ENCODE data around the gene ATP8A2. TPM values are rescaled to one million over a fixed set of nuclear protein-coding genes. Genes with fewer than 3 reads are reported as not detected.
"Not testable (repeated sequence)": the region's sequence is repeated elsewhere in the genome, so short reads cannot be mapped to it uniquely, and the experiment has no call there.

The ATP8A2 gene
- polyA plus RNA-seq (ENCODE audit: insufficient read length in 12 of 12): 1 to 10 TPM in 11 of 12 donors, not detected in 1; 1.3 to 3.3 (median 2.4) TPM
- long read RNA-seq, donor 1: 0 reads
- long read RNA-seq, donor 2: 0 reads
- long read RNA-seq, donor 3: 0 reads
- long read RNA-seq, donor 4: 0 reads
- long read RNA-seq, donor 5: 0 reads
- long read RNA-seq, donor 6: 0 reads
- long read RNA-seq, donor 7: 0 reads
- long read RNA-seq, donor 8: 0 reads
- long read RNA-seq, donor 9: 0 reads
- long read RNA-seq, donor 10: 0 reads
- long read RNA-seq, donor 11: 0 reads

DNA sequence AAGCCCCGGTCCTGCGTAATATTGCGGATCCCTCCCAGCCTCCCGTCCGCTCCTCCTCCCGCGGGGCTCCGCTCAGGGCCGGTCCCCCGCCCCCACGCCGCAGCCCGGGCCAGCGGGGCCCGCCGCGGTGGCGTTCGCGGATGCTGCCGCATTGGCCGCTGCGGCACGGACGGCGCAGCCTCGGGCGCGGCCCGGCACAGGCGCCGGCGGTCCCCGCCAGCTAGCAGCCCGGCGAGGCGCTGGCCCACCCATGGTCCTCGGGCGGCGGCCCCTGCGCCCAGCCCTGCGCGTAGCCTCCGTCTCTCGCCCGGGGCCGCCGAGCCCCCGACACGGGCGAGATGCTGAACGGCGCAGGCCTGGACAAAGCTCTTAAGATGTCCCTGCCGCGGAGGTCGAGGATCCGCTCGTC is at the start of gene ATP8A2:
TSS of gene ATP8A2 (plus strand) at position 100 of the 409 bp plus-strand sequence. CDS start at position 339, 239 bp downstream.
- DNase-seq: no peak

- no peak for DNase-seq
These were observed 47.7 kb upstream of the ATP8A2 start for GRCh38 chr13:25324100-25324499.

DNA sequence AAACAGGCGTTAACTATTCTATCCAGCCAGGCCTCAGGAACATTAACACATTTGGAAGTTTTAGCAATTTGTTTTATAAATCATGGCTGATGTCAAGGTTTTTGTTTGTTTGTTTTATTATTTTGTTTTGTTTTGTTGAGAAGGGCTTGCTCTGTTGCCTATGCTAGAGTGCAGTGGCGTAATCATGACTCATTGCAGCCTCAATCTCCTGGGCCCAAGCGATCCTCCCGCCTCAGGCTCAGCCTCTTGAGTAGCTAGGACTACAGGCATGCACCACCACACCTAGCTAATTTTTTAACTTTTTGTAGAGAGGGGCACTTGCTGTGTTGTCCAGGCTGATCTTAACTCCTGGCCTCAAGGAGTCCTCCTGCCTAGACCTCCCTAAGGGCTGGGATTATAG is 42.1 kb upstream of the ATP8A2 start:
- no peak for DNase-seq

DNA sequence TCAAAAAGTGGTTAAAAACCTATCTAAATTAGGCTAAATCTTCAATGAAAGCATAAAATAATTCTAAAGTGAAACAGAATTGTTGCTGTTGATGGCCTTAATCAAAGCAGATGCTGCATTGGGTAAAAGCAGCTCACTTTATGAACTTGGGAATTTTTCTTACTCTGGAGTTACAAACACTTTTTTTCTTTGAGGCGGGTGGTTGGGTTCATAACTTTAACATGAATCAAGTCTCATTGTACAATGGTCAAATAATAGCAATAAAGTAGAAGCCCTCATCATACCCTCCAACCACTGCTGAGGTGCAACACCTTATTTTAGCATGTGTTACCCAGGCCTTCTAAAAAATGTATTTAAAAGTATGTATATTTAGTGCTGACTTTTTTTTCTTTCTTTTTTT is 41.2 kb upstream of the ATP8A2 start:
- no peak for DNase-seq

DNA sequence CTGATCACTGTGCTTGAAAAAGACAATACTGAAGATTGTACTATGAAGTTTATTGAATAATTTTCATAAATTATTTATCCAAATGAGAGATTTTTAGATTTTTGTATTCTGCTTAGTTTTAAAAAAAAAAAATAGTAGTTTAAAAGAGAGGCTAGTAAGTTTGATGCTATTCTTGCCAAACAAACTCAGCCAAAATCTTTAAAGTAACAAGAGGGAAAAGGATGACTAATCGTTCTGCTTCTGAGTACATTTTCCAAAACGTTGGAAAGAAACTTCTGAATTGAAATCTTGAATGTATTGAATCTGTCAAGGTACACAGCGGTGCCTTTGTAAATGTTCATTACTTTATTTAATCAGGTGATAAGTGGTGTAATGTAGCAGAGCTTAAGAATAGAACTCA is 35.9 kb upstream of the ATP8A2 start:
- no peak for DNase-seq

DNA sequence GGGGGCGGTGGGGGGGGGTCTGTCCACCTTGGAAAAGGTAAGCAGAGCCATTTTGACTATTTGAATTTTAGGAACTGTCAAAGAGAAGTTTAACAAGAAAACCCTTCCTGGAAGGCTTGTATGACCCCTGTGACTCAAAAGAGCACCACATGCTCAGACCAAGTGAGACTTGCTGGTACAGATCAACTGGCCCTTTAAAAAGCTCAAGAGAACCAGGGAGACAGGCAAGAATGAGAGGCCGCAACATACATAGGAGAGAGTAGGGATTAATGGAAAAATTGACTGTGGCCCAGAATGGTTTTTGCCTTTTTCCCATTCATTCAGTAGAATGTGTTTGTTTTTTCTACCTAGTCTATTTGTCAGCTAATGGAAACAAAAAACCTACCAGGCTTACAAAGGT is 26.2 kb upstream of the ATP8A2 start:
- no peak for DNase-seq

DNA sequence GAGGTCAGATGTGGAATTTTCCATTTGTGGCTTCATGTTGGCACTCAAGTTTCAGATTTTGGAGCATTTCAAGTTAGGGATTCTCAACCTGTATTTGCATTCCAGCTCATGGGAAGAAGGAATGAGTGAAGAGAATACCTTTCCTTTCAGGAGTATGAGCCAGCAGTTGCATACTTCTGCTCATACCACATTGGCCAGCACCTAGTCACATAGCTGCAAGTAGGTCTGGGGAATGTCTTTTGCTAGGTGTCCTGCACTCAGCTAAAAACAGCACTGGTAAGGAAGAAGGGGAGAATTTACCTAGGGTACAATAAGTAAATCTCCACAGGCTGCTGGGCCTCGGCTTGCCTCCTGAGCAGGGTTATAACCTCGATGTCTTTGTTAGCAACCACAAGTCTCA is 24.6 kb upstream of the ATP8A2 start:
- no peak for DNase-seq

DNA sequence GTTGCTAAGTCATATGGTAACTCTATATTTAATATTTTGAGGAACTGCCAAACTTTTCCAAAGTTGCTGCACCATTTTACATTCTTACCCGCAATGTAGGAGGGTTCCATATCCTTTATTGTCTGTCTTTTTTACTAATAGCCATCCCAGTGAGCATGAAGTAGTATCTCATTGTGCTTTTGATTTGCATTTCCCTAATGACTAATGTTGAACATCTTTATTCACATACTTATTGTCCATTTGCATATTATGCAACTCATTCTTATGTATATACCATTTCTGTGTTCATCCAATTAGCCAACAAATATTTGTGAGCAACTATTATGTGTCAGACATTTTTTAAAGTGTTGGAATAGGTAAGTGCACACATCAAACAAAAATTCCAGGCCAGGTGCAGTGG is 20.4 kb upstream of the ATP8A2 start:
- DNase-seq: no peak

GRCh38 chr13:25352230-25352629 is 19.5 kb upstream of the ATP8A2 start:
- no peak for DNase-seq

GRCh38 chr13:25352806-25353205 is 19.0 kb upstream of the ATP8A2 start:
- no peak for DNase-seq

- no peak for DNase-seq
These were observed 18.4 kb upstream of the ATP8A2 start for GRCh38 chr13:25353344-25353743.

DNA sequence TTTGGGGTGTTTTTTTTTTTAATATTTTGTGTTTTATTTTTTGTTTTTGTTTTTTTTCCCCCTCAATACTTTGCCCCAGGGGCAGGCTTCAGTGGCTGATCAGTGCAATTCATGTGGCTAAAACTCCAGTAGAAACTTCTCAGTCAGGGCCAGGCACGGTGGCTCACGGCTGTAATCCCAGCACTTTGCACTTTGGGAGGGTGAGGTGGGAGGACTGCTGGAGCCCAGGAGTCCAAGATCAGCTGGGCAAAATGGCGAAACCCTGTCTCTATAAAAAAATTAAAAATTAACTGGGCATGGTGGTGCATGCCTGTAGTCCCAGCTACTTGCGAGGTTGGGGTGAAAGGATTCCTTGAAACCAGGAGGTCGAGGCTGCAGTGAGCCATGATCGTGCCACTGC is 17.4 kb upstream of the ATP8A2 start:
- DNase-seq: no peak

DNA sequence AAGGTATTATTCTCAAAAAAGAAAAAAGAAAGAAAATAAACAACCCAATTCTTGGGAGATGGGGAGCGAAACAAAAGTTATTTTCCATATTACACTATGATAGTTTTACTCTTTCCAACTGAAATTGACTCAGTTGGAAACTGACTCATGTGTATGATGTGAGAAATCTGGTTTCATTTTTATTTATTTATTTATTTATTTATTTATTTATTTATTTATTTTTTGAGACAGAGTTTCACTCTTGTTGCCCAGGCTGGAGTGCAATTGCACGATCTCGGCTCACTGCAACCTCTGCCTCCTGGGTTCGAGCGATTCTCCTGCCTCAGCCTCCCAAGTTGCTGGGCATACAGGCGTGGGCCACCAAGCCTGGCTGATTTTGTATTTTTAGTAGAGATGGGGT is 11.3 kb upstream of the ATP8A2 start:
- not testable (repeated sequence) for DNase-seq

GRCh38 chr13:25365720-25366235 is 6.0 kb upstream of the ATP8A2 start:
- DNase-seq: no peak

DNA sequence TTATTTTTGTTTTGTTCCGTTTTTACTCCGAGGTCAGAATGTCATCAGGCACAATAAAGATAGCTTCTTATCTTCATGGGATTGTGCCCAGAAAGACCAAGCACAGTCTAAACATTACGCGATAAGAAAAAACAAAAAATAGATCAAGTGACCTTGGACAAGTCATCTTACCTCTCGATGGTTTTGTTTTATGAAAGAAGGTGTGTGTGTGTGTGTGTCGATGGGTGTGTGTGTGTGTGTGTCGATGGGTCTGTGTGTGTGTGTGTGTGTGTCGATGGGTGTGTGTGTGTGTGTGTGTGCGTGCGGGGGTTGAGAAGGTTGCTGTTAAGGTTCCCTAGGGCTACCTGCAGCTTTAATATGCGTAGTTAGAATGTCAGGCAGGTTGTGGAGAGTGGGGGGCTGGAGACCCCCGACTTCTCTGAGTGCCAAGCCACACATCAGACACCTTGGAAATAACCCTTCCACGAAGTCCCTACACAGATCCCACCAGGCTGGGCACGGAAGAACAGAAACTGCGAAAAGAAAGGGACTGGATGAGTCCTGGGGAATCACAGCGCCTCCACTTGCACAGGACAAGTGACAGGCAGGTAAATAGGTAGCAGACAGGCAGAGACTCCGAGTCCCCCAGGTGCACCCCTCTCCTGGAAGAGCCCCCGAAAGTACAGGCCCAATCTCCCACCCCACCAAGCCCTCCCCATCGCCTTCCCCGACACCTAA is 458 bp upstream of the ATP8A2 start:
- DNase-seq: no peak

DNA sequence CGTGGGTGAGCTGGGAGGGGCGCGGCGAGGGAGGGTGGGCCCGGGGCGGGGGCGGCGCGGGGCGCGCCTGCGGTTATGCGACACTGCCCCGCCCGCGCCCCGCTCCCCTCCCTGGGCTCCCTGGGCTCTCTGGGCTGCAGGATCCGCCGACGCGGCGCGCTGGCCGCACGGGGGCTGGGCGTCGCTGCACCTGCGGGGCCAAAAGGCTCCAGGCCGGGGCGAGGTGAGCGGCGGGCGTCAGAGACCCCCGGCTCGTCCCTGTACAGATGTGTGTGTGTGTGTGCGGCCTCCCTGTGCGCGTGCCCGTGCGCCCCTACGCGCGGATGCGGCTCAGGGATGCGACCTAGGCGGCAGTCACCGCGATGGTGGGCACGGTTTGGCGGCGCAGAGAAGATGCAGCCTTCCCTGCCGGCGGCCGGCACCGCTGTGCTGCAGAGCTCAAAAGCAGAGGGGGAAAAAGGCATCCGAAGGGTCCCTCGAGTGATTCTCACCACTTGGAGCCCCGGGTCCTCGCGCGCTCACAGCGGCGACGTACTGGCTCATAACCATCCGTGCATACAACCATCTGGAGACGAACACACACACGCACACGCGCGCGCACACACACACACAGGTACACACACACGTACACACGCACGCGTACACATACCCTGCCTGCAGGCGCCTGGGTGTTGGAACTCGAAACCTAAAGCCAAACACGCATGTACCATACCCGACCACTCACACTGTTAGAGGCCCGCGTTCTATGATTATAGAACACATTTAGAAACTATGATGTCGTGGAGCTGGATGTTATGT is 709 bp downstream of the ATP8A2 start:
- no peak for DNase-seq

DNA sequence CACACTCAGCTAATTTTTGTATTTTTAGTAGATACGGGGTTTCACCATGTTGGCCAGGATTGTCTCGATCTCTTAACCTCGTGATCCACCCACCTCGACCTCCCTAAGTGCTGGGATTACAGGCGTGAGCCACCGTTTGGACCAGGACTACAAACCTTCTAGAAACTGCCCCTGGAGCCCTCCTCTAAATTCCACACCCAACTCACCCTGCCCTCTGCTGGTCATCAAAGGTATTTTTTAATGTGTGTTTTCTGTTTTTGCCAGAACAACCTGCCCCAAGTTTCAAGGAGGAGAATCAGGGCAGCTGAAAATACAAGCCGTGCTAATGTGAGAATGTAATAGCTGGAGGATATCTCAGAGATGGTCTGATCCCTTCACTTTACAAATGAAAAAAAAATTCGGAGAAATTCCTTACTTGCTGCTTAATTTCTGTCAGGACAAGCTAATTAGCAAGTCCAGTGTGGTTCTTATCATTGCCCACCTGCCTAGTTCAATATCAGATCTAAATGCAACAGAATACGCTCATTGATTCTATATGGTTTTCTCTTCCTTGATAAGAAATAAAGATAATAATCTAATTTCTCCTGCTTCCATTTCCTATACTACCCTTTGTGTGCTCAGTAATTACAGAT is 4.1 kb downstream of the ATP8A2 start:
- DNase-seq: peak; percentile 13

GRCh38 chr13:25377244-25377962 is 5.6 kb downstream of the ATP8A2 start:
- DNase-seq: no peak

DNA sequence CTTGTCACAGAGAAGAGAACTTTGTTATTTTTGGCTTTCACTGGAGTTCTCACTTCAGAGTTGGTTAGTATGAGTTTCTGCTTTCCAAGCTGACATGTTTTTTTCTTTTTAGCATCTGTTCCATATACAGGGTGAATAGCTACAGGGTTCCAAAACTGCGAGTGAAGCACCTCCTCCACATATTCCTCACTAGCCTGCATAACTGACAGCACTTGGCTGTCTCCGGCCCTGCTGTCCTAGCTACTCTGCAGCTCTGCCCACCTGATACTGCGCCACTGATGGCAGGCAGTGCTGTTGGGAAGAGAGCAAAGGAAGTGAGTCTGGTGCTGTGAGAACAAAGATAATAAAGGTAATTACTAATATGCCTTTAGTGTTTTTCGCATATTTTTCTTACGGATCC is 6.8 kb downstream of the ATP8A2 start:
- no peak for DNase-seq

GRCh38 chr13:25379011-25379410 is 7.2 kb downstream of the ATP8A2 start:
- no peak for DNase-seq

DNA sequence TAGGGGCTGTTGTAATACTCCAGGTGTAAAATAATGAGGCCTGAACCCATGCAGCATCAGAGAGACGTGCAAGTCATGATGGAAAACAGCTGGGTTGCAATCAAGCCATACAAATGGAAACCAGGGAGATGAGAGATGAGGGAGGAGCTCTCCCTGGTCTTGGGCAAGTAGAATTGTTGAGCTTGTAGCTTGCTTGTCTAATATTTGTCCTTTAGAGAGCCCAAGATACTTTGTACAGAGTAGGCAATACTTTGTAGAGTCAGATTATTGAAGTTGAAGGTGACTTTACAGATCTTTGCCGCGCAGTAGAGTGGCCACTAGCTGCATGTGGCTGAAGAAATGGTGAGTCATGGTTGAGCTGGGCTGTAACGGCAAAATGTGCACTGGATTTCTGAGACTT is 8.3 kb downstream of the ATP8A2 start:
- DNase-seq: no peak
